HG03135 (cell line): ENCODE measurements around the gene NACA.

Source experiments
- ATAC-seq: cut with Tn5 transposase; IDR thresholded peaks from one replicate; pipeline ENCODE4 v1.9.1; 2021; ENCODE audit warnings: mild to moderate bottlenecking, moderate library complexity; ENCODE audit not compliant: unreplicated experiment

Gene NACA

GRCh38 chr12:56694161-56694560 lies 30.9 kb downstream of the NACA start:
- ATAC-seq: no peak

- no peak for ATAC-seq
Measured at GRCh38 chr12:56688846-56689109, 36.3 kb downstream of the NACA start.

GRCh38 chr12:56688129-56688845 lies 36.8 kb downstream of the NACA start, which contains the start of gene PTGES3:
PTGES3 (minus strand) TSS chr12:56688284; CDS start chr12:56687999, 285 bp downstream.
- ATAC-seq: peak; percentile 60

- ATAC-seq: peak; percentile 17
Measured at GRCh38 chr12:56687223-56688128, 37.6 kb downstream of the NACA start.

- ATAC-seq: no peak
Measured at GRCh38 chr12:56684745-56685359, 40.2 kb downstream of the NACA start.

- no peak for ATAC-seq
Measured at GRCh38 chr12:56682323-56682722, 42.8 kb downstream of the NACA start.

GRCh38 chr12:56679883-56680575 lies 45.1 kb downstream of the NACA start:
- no peak for ATAC-seq

GRCh38 chr12:56678852-56679251 lies 46.2 kb downstream of the NACA start:
- no peak for ATAC-seq

GRCh38 chr12:56677680-56678079 lies 47.4 kb downstream of the NACA start:
- ATAC-seq: peak; percentile 82

GRCh38 chr12:56676851-56677580 lies 48.1 kb downstream of the NACA start:
- ATAC-seq: no peak

GRCh38 chr12:56671608-56672007 lies 53.5 kb downstream of the NACA start:
- ATAC-seq: no peak

- ATAC-seq: no peak
Measured at GRCh38 chr12:56670836-56671235, 54.3 kb downstream of the NACA start.

- no peak for ATAC-seq
Measured at GRCh38 chr12:56668197-56668457, 57.0 kb downstream of the NACA start.
